RWPE2 (cell line): ENCODE measurements around the gene OCA2.

ENCODE experiments used
- ATAC-seq: fragments of 200-7000 bp; cut with Tn5 transposase; 3 replicates; pipeline ENCODE4 v1.9.1; 2021; ENCODE audit warnings: low read depth
- DNase-seq: peaks from one replicate; pipeline ENCODE4 v3.0.0-alpha.2; 2020; ENCODE audit warnings: low spot score
- H3K27ac ChIP-seq: fragments of 450-650 bp; 2 replicates; pipeline ENCODE4 v1.5.1; 2017; ENCODE audit warnings: mild to moderate bottlenecking; ENCODE audit not compliant: poor library complexity, severe bottlenecking
- H3K27me3 ChIP-seq: fragments of 250-450 bp; sonication (Bioruptor Pico); 2 replicates; pipeline ENCODE4 v1.5.1; 2021; ENCODE audit warnings: mild to moderate bottlenecking, moderate library complexity; ENCODE audit not compliant: insufficient read depth, poor library complexity, severe bottlenecking
- H3K36me3 ChIP-seq: fragments of 250-450 bp; sonication (Bioruptor Pico); 2 replicates; pipeline ENCODE4 v1.5.1; 2020; ENCODE audit warnings: low read depth, mild to moderate bottlenecking, moderate library complexity
- H3K4me1 ChIP-seq: fragments of 250-450 bp; sonication (Bioruptor Pico); 2 replicates; pipeline ENCODE4 v1.5.1; 2021; ENCODE audit warnings: mild to moderate bottlenecking, moderate library complexity; ENCODE audit not compliant: insufficient read depth, poor library complexity, severe bottlenecking
- H3K4me3 ChIP-seq: fragments of 250-450 bp; sonication (Bioruptor Pico); 2 replicates; pipeline ENCODE4 v1.5.1; 2021; ENCODE audit warnings: mild to moderate bottlenecking, moderate library complexity; ENCODE audit not compliant: severe bottlenecking
- H3K9me3 ChIP-seq: fragments of 250-450 bp; sonication (Bioruptor Pico); 2 replicates; pipeline ENCODE4 v1.5.1; 2021; ENCODE audit warnings: mild to moderate bottlenecking, moderate library complexity; ENCODE audit not compliant: severe bottlenecking
- TF ChIP-seq, protein P1 (sequence below): fragments of 450-650 bp; IDR thresholded peaks from one replicate; pipeline ENCODE4 v1.5.1; 2017; ENCODE audit warnings: mild to moderate bottlenecking, moderate library complexity; ENCODE audit not compliant: poor library complexity, severe bottlenecking

The OCA2 gene

GRCh38 chr15:27774191-27774590 is 324.9 kb downstream of the OCA2 start:
- Histone ChIP-seq H3K27me3 (peaks cover 3% of the 10 kb centered on the region), H3K4me3 (no peak overlapping the region), H3K36me3 (no peaks in the 10 kb centered on the region), H3K9me3 (no peaks in the 10 kb centered on the region), H3K27ac (no peak overlapping the region), H3K4me1 (no peaks in the 10 kb centered on the region)
- ATAC-seq: no peak
- TF ChIP-seq, protein P1, sequence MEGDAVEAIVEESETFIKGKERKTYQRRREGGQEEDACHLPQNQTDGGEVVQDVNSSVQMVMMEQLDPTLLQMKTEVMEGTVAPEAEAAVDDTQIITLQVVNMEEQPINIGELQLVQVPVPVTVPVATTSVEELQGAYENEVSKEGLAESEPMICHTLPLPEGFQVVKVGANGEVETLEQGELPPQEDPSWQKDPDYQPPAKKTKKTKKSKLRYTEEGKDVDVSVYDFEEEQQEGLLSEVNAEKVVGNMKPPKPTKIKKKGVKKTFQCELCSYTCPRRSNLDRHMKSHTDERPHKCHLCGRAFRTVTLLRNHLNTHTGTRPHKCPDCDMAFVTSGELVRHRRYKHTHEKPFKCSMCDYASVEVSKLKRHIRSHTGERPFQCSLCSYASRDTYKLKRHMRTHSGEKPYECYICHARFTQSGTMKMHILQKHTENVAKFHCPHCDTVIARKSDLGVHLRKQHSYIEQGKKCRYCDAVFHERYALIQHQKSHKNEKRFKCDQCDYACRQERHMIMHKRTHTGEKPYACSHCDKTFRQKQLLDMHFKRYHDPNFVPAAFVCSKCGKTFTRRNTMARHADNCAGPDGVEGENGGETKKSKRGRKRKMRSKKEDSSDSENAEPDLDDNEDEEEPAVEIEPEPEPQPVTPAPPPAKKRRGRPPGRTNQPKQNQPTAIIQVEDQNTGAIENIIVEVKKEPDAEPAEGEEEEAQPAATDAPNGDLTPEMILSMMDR: no peak
- no peak for DNase-seq

GRCh38 chr15:27771892-27772291 is 327.2 kb downstream of the OCA2 start:
- no peaks in the 10 kb centered on the region for H3K36me3 ChIP-seq
- DNase-seq (no peak), ATAC-seq (no peak)
- H3K4me1 ChIP-seq: no peaks in the 10 kb centered on the region
- H3K27ac ChIP-seq: no peak overlapping the region
- no peaks in the 10 kb centered on the region for H3K27me3 ChIP-seq
- TF ChIP-seq, protein P1: no peak
- no peak overlapping the region for H3K4me3 ChIP-seq
- H3K9me3 ChIP-seq: no peaks in the 10 kb centered on the region

DNA sequence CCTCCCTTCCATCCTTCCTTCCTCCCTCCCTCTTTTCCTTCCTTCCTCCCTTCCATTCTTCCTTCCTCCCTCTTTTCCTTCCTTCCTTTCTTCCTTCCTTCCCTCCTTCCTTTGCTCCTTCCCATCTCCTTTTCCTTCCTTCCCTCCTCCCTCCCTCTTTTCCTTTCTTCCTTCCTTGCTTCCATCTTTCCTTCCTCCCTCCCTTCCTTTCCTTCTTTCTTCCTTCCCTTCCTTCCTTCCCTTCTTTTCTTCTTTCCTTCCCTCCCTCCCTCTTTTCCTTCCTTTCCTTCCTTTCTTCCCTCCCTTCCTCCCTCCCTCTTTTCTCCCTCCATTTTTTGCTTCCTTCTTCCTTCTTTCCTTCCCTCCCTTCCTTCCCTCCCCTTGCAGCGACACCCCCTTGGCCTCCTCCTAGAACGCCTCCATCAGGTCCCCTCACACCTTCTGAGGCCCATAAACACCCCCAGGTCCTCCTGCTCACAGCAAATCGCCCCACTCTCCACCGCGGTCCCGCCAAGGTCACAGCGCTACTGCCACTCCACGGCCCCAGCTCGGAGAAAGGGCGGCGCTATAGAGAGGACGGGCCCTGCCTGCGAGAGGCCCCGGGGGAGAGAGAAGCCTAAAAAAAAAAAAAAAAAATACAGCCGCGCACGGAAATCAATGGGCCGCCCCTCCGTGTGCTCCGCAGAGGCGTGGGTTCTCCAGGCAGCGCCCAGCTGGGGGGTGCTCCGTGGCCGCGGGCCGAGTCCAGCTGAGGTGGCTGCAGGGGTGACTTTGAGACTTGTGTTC is 328.2 kb downstream of the OCA2 start:
- no peaks in the 10 kb centered on the region for H3K4me1 ChIP-seq
- no peak for ATAC-seq
- no peak overlapping the region for H3K27ac ChIP-seq
- no peak for DNase-seq
- no peak overlapping the region for H3K4me3 ChIP-seq
- no peaks in the 10 kb centered on the region for H3K9me3 ChIP-seq
- H3K27me3 ChIP-seq: no peaks in the 10 kb centered on the region
- H3K36me3 ChIP-seq: no peaks in the 10 kb centered on the region
- TF ChIP-seq, protein P1: no peak

- Histone ChIP-seq H3K36me3 (no peaks in the 10 kb centered on the region), H3K27me3 (no peaks in the 10 kb centered on the region), H3K27ac (no peak overlapping the region), H3K4me1 (no peaks in the 10 kb centered on the region), H3K4me3 (no peak overlapping the region), H3K9me3 (no peaks in the 10 kb centered on the region)
- TF ChIP-seq, protein P1: no peak
- ATAC-seq: no peak
- peak; percentile 54 for DNase-seq
Observed at GRCh38 chr15:27770086-27770607, 329.0 kb downstream of the OCA2 start.

- no peak overlapping the region for H3K4me3 ChIP-seq
- H3K27me3 ChIP-seq: no peaks in the 10 kb centered on the region
- no peaks in the 10 kb centered on the region for H3K36me3 ChIP-seq
- 0 out of 3 replicates have a peak, but pooled peaks have one; percentile 14 for ATAC-seq
- H3K9me3 ChIP-seq: no peaks in the 10 kb centered on the region
- DNase-seq: peak; percentile 51
- H3K4me1 ChIP-seq: no peaks in the 10 kb centered on the region
- TF ChIP-seq, protein P1: no peak
- H3K27ac ChIP-seq: no peak overlapping the region
Observed at GRCh38 chr15:27769652-27770051, 329.5 kb downstream of the OCA2 start.
